Lung (tissue), 12 donors: ENCODE data around the gene DIDO1. TPM values are rescaled to one million over a fixed set of nuclear protein-coding genes. Genes with fewer than 3 reads are reported as not detected.

Experiments
- ATAC-seq: fragments of 200-7000 bp; cut with Tn5 transposase; one replicate; pipeline ENCODE4 v1.9.1; 2020; ENCODE audit warnings: moderate number of reproducible peaks; ENCODE audit not compliant: insufficient read depth, low FRiP score
- DNase-seq, 3 donors: peaks; one replicate each; pipeline ENCODE4 v3.0.0-alpha.2; 2013 to 2017
- H3K27ac ChIP-seq, 2 donors: one replicate each; pipeline ENCODE4 v1.5.1; 2013; ENCODE audit warnings: mild to moderate bottlenecking in 2 of 2, moderate library complexity in 2 of 2, control low read depth in 1 of 2, inconsistent platforms in 1 of 2, low read depth in 1 of 2, low read length in 1 of 2
- H3K27me3 ChIP-seq, 3 donors: one replicate each; pipeline ENCODE4 v1.5.1; 2013; ENCODE audit warnings: low read length in 2 of 3; ENCODE audit not compliant: control insufficient read depth in 3 of 3, insufficient read depth in 3 of 3
- H3K36me3 ChIP-seq, 4 donors: one replicate each; pipeline ENCODE4 v1.5.1; 2013; ENCODE audit warnings: low read length in 4 of 4, mild to moderate bottlenecking in 1 of 4, moderate library complexity in 1 of 4; ENCODE audit not compliant: control insufficient read depth in 4 of 4, insufficient read depth in 4 of 4
- H3K4me1 ChIP-seq, 5 donors: one replicate each; pipeline ENCODE4 v1.5.1; 2013; ENCODE audit warnings: low read length in 5 of 5, mild to moderate bottlenecking in 2 of 5, moderate library complexity in 1 of 5; ENCODE audit not compliant: control insufficient read depth in 5 of 5, insufficient read depth in 5 of 5
- H3K4me3 ChIP-seq: one replicate; pipeline ENCODE4 v1.5.1; 2013; ENCODE audit warnings: mild to moderate bottlenecking, control low read depth, moderate library complexity
- H3K9ac ChIP-seq, 2 donors: one replicate each; pipeline ENCODE4 v1.5.1; 2013; ENCODE audit warnings: low read length in 2 of 2, control low read depth in 1 of 2; ENCODE audit not compliant: insufficient read depth in 1 of 2
- H3K9me3 ChIP-seq, 4 donors: one replicate each; pipeline ENCODE4 v1.5.1; 2013; ENCODE audit warnings: low read length in 3 of 4, mild to moderate bottlenecking in 1 of 4, moderate library complexity in 1 of 4; ENCODE audit not compliant: control insufficient read depth in 4 of 4, insufficient read depth in 3 of 4
- WGBS, 2 donors: extraction: QIAGEN DNeasy Blood & Tissue Kit; methylation state at CpG; one replicate each; pipeline ENCODE4 v1.1.7; 2013; 5-methylcytosine and 5-hydroxymethylcytosine counted together
- polyA plus RNA-seq, 2 donors: library from polyadenylated mRNA; stranded (reverse); fragments of 200-250 nt; gene quantifications; one replicate each; pipeline ENCODE4 v1.2.1, GENCODE V29; 2013
- total RNA-seq, 2 donors: library from RNA; depleted of rRNA in 1 of 2; stranded (reverse); fragments of >200 nt in 1 of 2; gene quantifications; one replicate each; pipeline ENCODE4 v1.2.1, GENCODE V29; 2014 to 2021
- TF ChIP-seq, protein P1 (sequence below): IDR thresholded peaks from 2 replicates; pipeline ENCODE4 v1.5.1; 2012; ENCODE audit warnings: mild to moderate bottlenecking; ENCODE audit errors: control extremely low read depth, extremely low read depth
- donor health status: control.
- donor health status: control.
- donor health status: Bipolar disorder and iron deficiency.
- donor health status: healthy.
- donor health status: DM: yes; HTN: yes; CAD: no.

Gene DIDO1
- total and polyA plus RNA-seq, 4 donors = 19.6 to 71.2 (median 35.8) TPM

- peaks cover 0 to 7% (median 7%) of the 10 kb centered on the region in 3 donors for H3K27me3 ChIP-seq
- TF ChIP-seq, protein P1, sequence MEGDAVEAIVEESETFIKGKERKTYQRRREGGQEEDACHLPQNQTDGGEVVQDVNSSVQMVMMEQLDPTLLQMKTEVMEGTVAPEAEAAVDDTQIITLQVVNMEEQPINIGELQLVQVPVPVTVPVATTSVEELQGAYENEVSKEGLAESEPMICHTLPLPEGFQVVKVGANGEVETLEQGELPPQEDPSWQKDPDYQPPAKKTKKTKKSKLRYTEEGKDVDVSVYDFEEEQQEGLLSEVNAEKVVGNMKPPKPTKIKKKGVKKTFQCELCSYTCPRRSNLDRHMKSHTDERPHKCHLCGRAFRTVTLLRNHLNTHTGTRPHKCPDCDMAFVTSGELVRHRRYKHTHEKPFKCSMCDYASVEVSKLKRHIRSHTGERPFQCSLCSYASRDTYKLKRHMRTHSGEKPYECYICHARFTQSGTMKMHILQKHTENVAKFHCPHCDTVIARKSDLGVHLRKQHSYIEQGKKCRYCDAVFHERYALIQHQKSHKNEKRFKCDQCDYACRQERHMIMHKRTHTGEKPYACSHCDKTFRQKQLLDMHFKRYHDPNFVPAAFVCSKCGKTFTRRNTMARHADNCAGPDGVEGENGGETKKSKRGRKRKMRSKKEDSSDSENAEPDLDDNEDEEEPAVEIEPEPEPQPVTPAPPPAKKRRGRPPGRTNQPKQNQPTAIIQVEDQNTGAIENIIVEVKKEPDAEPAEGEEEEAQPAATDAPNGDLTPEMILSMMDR = no peak
- 89 to 90% methylated on average over 27 of the region's 27 CpGs for WGBS, 2 donors
- no peak overlapping the region for H3K4me3 ChIP-seq
- no peaks in the 10 kb centered on the region for H3K9me3 ChIP-seq
- no peak for DNase-seq
- ATAC-seq = no peak
- H3K36me3 ChIP-seq = peaks cover 0 to 4% (median 0%) of the 10 kb centered on the region in 4 donors
- H3K9ac ChIP-seq = no peak overlapping the region
- peaks cover 0 to 3% (median 0%) of the 10 kb centered on the region in 5 donors for H3K4me1 ChIP-seq
- H3K27ac ChIP-seq = no peak overlapping the region
These were observed 41.5 kb upstream of the DIDO1 start for GRCh38 chr20:62967628-62968351.

DNA sequence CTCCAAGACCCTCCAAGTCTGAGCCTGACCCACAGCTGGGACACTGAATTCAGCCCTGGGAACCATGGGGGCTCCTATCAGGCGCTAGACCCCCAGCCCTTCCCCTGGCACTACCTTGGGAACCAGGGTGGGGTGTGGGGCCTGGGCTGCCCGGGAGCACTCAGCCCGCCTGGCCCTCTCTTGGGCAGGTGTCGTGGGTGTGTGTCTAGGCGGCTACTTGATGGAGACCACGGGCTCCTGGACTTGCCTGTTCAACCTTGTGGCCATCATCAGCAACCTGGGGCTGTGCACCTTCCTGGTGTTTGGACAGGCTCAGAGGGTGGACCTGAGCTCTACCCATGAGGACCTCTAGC lies 40.8 kb upstream of the DIDO1 start:
- peaks cover 0 to 3% (median 0%) of the 10 kb centered on the region in 5 donors for H3K4me1 ChIP-seq
- peaks cover 0 to 6% (median 2%) of the 10 kb centered on the region in 3 donors for H3K27me3 ChIP-seq
- peaks cover 0 to 4% (median 0%) of the 10 kb centered on the region in 4 donors for H3K36me3 ChIP-seq
- H3K9ac ChIP-seq = no peak overlapping the region
- no peaks in the 10 kb centered on the region for H3K9me3 ChIP-seq
- H3K4me3 ChIP-seq = no peak overlapping the region
- ATAC-seq (no peak), DNase-seq (no peak)
- WGBS, 2 donors = 93 to 94% methylated on average over 6 of the region's 6 CpGs
- H3K27ac ChIP-seq = no peak overlapping the region
- TF ChIP-seq, protein P1 = no peak

DNA sequence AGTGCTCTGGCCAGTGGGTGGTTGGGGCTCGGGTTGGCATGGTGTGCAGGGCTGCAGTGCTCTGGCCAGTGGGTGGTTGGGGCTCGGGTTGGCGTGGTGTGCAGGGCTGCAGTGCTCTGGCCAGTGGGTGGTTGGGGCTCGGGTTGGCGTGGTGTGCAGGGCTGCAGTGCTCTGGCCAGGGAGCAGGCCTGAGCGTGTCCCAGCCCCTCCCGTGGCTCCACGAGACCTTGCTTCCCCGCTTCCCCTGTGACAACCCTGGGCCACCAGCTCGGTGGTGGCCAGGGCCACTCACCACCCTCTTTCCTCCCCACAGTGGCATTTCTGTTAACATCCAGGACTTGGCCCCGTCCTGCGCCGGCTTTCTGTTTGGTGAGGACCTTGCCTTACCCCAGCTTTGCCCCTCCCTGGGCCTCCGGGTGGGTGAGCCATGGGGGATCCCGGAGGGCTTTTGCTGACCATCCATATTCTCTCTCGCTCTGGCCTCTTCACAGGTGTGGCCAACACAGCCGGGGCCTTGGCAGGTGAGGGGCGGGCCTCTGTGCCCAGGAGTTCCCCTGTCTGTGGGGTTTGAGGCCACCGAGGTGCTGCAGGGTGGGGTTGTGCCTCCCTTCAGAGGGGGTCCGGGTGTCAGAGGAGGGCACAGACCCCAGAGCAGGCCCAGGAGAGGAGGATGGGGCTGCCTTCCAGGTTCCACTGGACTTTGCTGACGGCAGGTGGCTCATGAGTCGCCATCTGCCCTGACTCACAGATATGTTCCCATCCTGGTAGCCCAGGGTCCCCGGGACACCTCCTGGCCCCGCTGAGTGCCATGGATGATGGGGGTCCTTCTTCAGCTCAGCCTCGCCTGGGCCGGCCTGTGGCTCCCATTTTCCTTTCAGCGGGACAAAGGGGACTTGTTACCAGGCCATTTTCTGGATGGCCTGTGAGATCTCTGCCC lies 40.2 kb upstream of the DIDO1 start:
- Histone ChIP-seq H3K4me3 (no peak overlapping the region), H3K9me3 (no peaks in the 10 kb centered on the region), H3K36me3 (peaks cover 0 to 4% (median 0%) of the 10 kb centered on the region in 4 donors), H3K27ac (no peak overlapping the region), H3K27me3 (no peaks in the 10 kb centered on the region), H3K9ac (no peak overlapping the region), H3K4me1 (peaks cover 0 to 3% (median 0%) of the 10 kb centered on the region in 5 donors)
- ATAC-seq = no peak
- DNase-seq = no peak
- 94 to 95% methylated on average over 26 of the region's 27 CpGs for WGBS, 2 donors
- TF ChIP-seq, protein P1 = no peak
